Upper lobe of left lung (tissue), 6 donors: ENCODE measurements around the gene CYSTM1. TPM values are rescaled to one million over a fixed set of nuclear protein-coding genes. Genes with fewer than 3 reads are reported as not detected.

ENCODE experiments used
- ATAC-seq, 2 donors: fragments of 200-7000 bp; cut with Tn5 transposase; one replicate each; pipeline ENCODE4 v1.9.1; 2022; ENCODE audit warnings: mild to moderate bottlenecking in 2 of 2, moderate library complexity in 2 of 2; ENCODE audit not compliant: low FRiP score in 2 of 2
- DNase-seq, 2 donors: peaks; one replicate each; pipeline ENCODE4 v3.0.0-alpha.2; 2019 to 2020
- H3K27ac ChIP-seq, 4 donors: fragments of 200-600 bp; sonication (generic); one replicate each; pipeline ENCODE4 v1.5.1; 2016 to 2019
- H3K27me3 ChIP-seq, 4 donors: fragments of 200-600 bp; sonication (generic); one replicate each; pipeline ENCODE4 v1.5.1; 2017 to 2019
- H3K36me3 ChIP-seq, 4 donors: fragments of 200-600 bp; sonication (generic); one replicate each; pipeline ENCODE4 v1.5.1; 2016 to 2019
- H3K4me1 ChIP-seq, 4 donors: fragments of 200-600 bp; sonication (generic); one replicate each; pipeline ENCODE4 v1.5.1; 2018 to 2019
- H3K4me3 ChIP-seq, 4 donors: fragments of 200-600 bp; sonication (generic); one replicate each; pipeline ENCODE4 v1.5.1; 2017 to 2019; ENCODE audit warnings: mild to moderate bottlenecking in 2 of 4, moderate library complexity in 1 of 4
- H3K9me3 ChIP-seq, 4 donors: fragments of 200-600 bp; sonication (generic); one replicate each; pipeline ENCODE4 v1.5.1; 2018 to 2019
- EP300 ChIP-seq, 4 donors: sonication (generic); formaldehyde crosslinking; IDR thresholded peaks; one replicate each; pipeline ENCODE4 v1.5.1; 2017; ENCODE audit warnings: antibody characterized with exemption in 4 of 4, control low read depth in 2 of 4
- POLR2A ChIP-seq, 4 donors: fragments of 450-650 bp; IDR thresholded peaks; one replicate each; pipeline ENCODE4 v1.5.1; 2016 to 2017; ENCODE audit warnings: antibody characterized with exemption in 4 of 4, mild to moderate bottlenecking in 2 of 4
- POLR2AphosphoS5 ChIP-seq, 2 donors: sonication (generic); formaldehyde crosslinking; IDR thresholded peaks; one replicate each; pipeline ENCODE4 v1.5.1; 2017; ENCODE audit warnings: antibody characterized with exemption in 2 of 2
- WGBS, 2 donors: methylation state at CpG; one replicate each; pipeline ENCODE4 v1.1.5; 2017 to 2018; 5-methylcytosine and 5-hydroxymethylcytosine counted together
- total RNA-seq, 6 donors: library from RNA; depleted of rRNA in 4 of 6; stranded (reverse); fragments of >200 nt in 4 of 6; gene quantifications; one replicate each; pipeline versions ENCODE4 v1.1.0 to v1.2.1, GENCODE V29; 2016 to 2021
- TF ChIP-seq, protein P1 (sequence below), 6 experiments: fragments of 450-650 bp in 4 of 6; fragments of 200-600 bp in 2 of 6; sonication (generic) in 2 of 6; IDR thresholded peaks; one replicate each; pipeline ENCODE4 v1.5.1; 2016 to 2019; ENCODE audit warnings: antibody characterized with exemption in 6 of 6
- donor health status: DM: no; HTN: no; CAD: no; lungs with moderate emphysema.
- donor health status: DM: no; HTN: yes; CAD: no; lungs with severe emphysema.

The CYSTM1 gene
- total RNA-seq, 6 donors from 2014 or later: 24.1 to 139 (median 91.9) TPM

DNA sequence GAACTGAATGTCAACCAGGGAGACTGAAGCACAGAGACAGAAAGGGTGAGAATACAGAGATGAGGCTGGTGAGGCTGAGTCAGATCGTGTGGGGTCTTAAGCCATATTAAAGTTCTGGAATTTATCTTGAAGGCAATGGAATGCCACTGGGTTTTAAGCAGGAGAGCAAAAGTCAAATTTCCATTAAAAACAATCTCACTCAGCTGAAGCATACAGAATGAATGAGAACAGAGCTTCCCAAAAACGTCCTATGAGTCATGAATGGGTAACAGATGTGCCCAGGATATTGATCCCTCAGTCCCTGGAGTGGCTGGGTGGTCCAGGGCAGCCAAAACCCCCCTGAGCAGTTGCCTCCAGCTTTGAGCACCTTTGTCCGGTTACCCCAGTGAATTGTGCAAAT is 83.0 kb downstream of the CYSTM1 start:
- DNase-seq (no peak), ATAC-seq (no peak)
- WGBS, 2 donors: 85 to 87% methylated on average over 3 of the region's 3 CpGs
- Histone ChIP-seq H3K27ac (no peak overlapping the region), H3K36me3 (peaks cover 0 to 4% (median 1%) of the 10 kb centered on the region in 4 donors), H3K4me1 (peaks cover 28 to 45% (median 37%) of the 10 kb centered on the region in 4 donors), H3K27me3 (no peaks in the 10 kb centered on the region), H3K9me3 (no peaks in the 10 kb centered on the region), H3K4me3 (no peak overlapping the region)
- TF ChIP-seq POLR2AphosphoS5 (IDR thresholded peaks at IDR 0.05): no peak
- TF ChIP-seq POLR2A (IDR thresholded peaks at IDR 0.05): no peak
- TF ChIP-seq, protein P1, sequence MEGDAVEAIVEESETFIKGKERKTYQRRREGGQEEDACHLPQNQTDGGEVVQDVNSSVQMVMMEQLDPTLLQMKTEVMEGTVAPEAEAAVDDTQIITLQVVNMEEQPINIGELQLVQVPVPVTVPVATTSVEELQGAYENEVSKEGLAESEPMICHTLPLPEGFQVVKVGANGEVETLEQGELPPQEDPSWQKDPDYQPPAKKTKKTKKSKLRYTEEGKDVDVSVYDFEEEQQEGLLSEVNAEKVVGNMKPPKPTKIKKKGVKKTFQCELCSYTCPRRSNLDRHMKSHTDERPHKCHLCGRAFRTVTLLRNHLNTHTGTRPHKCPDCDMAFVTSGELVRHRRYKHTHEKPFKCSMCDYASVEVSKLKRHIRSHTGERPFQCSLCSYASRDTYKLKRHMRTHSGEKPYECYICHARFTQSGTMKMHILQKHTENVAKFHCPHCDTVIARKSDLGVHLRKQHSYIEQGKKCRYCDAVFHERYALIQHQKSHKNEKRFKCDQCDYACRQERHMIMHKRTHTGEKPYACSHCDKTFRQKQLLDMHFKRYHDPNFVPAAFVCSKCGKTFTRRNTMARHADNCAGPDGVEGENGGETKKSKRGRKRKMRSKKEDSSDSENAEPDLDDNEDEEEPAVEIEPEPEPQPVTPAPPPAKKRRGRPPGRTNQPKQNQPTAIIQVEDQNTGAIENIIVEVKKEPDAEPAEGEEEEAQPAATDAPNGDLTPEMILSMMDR (IDR thresholded peaks at IDR 0.05): no peak
- TF ChIP-seq EP300 (IDR thresholded peaks at IDR 0.05): no peak

DNA sequence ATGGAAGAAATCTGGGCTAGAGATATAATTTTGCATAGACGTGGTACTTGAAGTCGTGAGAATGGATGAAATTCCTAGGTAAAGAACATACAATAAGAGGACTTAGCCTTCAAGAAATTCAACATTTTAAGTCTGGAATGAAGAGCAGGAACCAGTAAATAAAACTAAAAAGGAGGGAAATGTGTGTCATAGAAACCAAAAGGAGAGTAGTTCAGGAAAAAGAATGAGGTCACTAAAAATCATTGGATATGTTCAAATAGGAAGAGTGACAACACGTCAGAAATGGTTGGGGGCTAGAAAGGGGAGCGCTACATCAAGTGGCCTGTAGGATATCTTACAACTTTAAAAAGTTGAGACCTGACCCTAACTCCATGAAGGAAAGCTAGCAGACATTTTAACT is 83.9 kb downstream of the CYSTM1 start:
- peaks cover 0 to 4% (median 1%) of the 10 kb centered on the region in 4 donors for H3K36me3 ChIP-seq
- H3K4me3 ChIP-seq: no peak overlapping the region
- WGBS, 2 donors: 89 to 91% methylated on average over 4 of the region's 4 CpGs
- H3K27ac ChIP-seq: no peak overlapping the region
- H3K4me1 ChIP-seq: peaks cover 19 to 37% (median 28%) of the 10 kb centered on the region in 4 donors
- TF ChIP-seq EP300 (IDR thresholded peaks at IDR 0.05) (no peak), POLR2A (IDR thresholded peaks at IDR 0.05) (no peak), POLR2AphosphoS5 (IDR thresholded peaks at IDR 0.05) (no peak)
- TF ChIP-seq, protein P1 (IDR thresholded peaks at IDR 0.05): no peak
- DNase-seq (no peak), ATAC-seq (no peak)
- no peaks in the 10 kb centered on the region for H3K9me3 ChIP-seq
- no peaks in the 10 kb centered on the region for H3K27me3 ChIP-seq

DNA sequence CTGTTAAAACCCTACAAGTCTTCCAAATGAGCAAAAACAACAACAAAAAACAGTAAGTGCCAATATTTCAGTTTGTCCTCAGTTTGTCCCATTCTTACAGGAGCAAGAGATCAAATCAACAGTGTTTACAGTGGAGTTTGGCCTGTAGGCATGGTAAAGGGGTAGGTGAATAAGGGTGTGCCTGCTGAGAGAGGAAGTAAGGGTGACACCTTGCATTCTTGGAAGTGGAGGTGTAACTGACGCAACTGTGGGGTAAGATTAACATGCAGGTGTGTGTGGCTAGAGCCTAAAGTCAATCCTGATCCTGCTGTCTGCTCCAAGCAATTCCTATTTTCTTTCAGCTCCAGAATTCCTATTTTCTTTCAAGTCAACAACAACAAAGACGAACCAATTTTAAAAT is 84.5 kb downstream of the CYSTM1 start:
- Histone ChIP-seq H3K4me1 (peaks cover 14 to 30% (median 22%) of the 10 kb centered on the region in 4 donors), H3K4me3 (no peak overlapping the region), H3K9me3 (no peaks in the 10 kb centered on the region), H3K27me3 (no peaks in the 10 kb centered on the region), H3K27ac (no peak overlapping the region), H3K36me3 (peaks cover 0 to 4% (median 1%) of the 10 kb centered on the region in 4 donors)
- WGBS, 2 donors: 88 to 89% methylated on average over 2 of the region's 2 CpGs
- ATAC-seq (peak in 1 of 2 donors; percentile 45), DNase-seq (no peak)
- TF ChIP-seq POLR2AphosphoS5 (IDR thresholded peaks at IDR 0.05): peak in 1 of 2 donors; percentile 32
- TF ChIP-seq, protein P1 (IDR thresholded peaks at IDR 0.05): no peak

DNA sequence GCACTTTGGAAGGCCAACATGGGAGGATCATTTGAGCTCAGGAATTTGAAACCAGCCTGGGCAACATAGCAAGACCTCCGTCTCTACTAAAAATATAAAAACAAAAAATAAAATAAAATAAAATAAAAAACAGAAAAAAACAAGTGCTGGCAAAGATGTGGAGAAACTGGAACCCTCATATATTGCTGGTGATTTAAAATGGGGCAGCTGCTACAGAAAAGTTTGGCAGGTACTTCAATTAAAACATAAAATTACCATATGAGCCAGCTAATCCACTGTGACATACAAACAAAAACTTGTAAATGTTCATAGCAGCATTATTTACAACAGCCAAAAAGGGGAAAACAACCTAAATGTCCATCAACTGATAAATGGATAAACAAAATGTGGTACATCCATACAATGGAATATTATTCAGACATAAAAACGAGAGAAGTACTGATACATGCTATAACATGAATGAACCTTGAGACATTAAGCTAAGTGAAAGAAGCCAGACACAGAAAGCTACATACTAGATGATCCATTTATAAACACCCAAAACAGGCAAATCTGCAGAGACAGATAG is 85.2 kb downstream of the CYSTM1 start:
- Histone ChIP-seq H3K9me3 (no peaks in the 10 kb centered on the region), H3K36me3 (peaks cover 0 to 4% (median 1%) of the 10 kb centered on the region in 4 donors), H3K4me1 (peaks cover 13 to 26% (median 19%) of the 10 kb centered on the region in 4 donors), H3K4me3 (no peak overlapping the region), H3K27me3 (no peaks in the 10 kb centered on the region), H3K27ac (peak overlapping the region in 2 of 4 donors; percentile 65 to 70)
- WGBS, 2 donors: 94 to 97% methylated on average over 2 of the region's 2 CpGs
- no peak for DNase-seq
- TF ChIP-seq POLR2AphosphoS5 (IDR thresholded peaks at IDR 0.05) (no peak), POLR2A (IDR thresholded peaks at IDR 0.05) (no peak), EP300 (IDR thresholded peaks at IDR 0.05) (no peak)
- TF ChIP-seq, protein P1 (IDR thresholded peaks at IDR 0.05): no peak
- no peak for ATAC-seq
